Endodermal cell (in vitro differentiated cells): ENCODE results near the gene GPR107. TPM values are rescaled to one million over a fixed set of nuclear protein-coding genes. Genes with fewer than 3 reads are reported as not detected.

Experiments
- DNase-seq: peaks from one replicate; pipeline ENCODE4 v3.0.0-alpha.2; 2017
- H3K27ac ChIP-seq: 2 replicates; pipeline ENCODE4 v1.5.1; 2013; ENCODE audit warnings: mild to moderate bottlenecking, low read depth, low read length, moderate library complexity
- H3K27me3 ChIP-seq: 2 replicates; pipeline ENCODE4 v1.6.1; 2013; ENCODE audit warnings: mild to moderate bottlenecking, low read length, moderate library complexity; ENCODE audit not compliant: insufficient read depth, control insufficient read depth, poor library complexity, severe bottlenecking
- H3K36me3 ChIP-seq: 2 replicates; pipeline ENCODE4 v1.7.0; 2013; ENCODE audit warnings: mild to moderate bottlenecking, low read length, moderate library complexity; ENCODE audit not compliant: control insufficient read depth, insufficient read depth
- H3K4me1 ChIP-seq: one replicate; pipeline ENCODE4 v1.7.0; 2013; ENCODE audit warnings: low read length; ENCODE audit not compliant: control insufficient read depth, insufficient read depth
- H3K4me3 ChIP-seq: 2 replicates; pipeline ENCODE4 v1.5.1; 2013; ENCODE audit warnings: mild to moderate bottlenecking, low read length, moderate library complexity
- H3K9ac ChIP-seq: 2 replicates; pipeline ENCODE4 v1.6.1; 2013; ENCODE audit warnings: mild to moderate bottlenecking, low read length, moderate library complexity; ENCODE audit not compliant: poor library complexity, severe bottlenecking; ENCODE audit errors: extremely low read depth
- H3K9me3 ChIP-seq: 2 replicates; pipeline ENCODE4 v1.6.1; 2013; ENCODE audit warnings: mild to moderate bottlenecking, low read length, moderate library complexity; ENCODE audit not compliant: control insufficient read depth
- H3K27ac Mint-ChIP-seq: 2 replicates; pipeline ENCODE4 v1.8.0; 2020; ENCODE audit warnings: mixed read lengths
- H3K27me3 Mint-ChIP-seq: 2 replicates; pipeline ENCODE4 v1.8.0; 2021; ENCODE audit warnings: mild to moderate bottlenecking, mixed read lengths; ENCODE audit not compliant: insufficient read depth
- H3K36me3 Mint-ChIP-seq: 2 replicates; pipeline ENCODE4 v1.8.0; 2020; ENCODE audit warnings: low read depth, mixed read lengths
- H3K4me1 Mint-ChIP-seq: 2 replicates; pipeline ENCODE4 v1.8.0; 2020; ENCODE audit warnings: mixed read lengths
- H3K4me3 Mint-ChIP-seq: 2 replicates; pipeline ENCODE4 v1.8.0; 2020; ENCODE audit warnings: mild to moderate bottlenecking, moderate library complexity, mixed read lengths
- H3K9me3 Mint-ChIP-seq: 2 replicates; pipeline ENCODE4 v1.8.0; 2020; ENCODE audit warnings: mild to moderate bottlenecking, mixed read lengths
- CTCF ChIP-seq: fragments of 200-600 bp; sonication (generic); conservative IDR thresholded peaks from 2 replicates; pipeline ENCODE4 v1.5.0; 2021; ENCODE audit warnings: antibody characterized with exemption, mild to moderate bottlenecking
- WGBS, 2 experiments: methylation state at CpG; one replicate each; pipeline versions ENCODE4 v1.1.5 to v1.1.7; 2013; ENCODE audit warnings: missing lambda C conversion rate in 2 of 2, mixed read lengths in 1 of 2; ENCODE audit not compliant: insufficient coverage in 1 of 2, insufficient read length in 1 of 2; 5-methylcytosine and 5-hydroxymethylcytosine counted together
- total RNA-seq, 2 donors: library from RNA; stranded (reverse); fragmentation: NEBNext Ultra II Directional in 1 of 2; extraction: Animal tissue kit (Norgen Biotek cat#: 25700) in 1 of 2; gene quantifications; 2 replicates in 1 of 2; 3 replicates in 1 of 2; pipeline ENCODE4 v1.2.1, GENCODE V29; 2021

GPR107 gene
- total RNA-seq, 2 donors from 2014 or later = 50.7 to 62.0 TPM

- peaks cover 54% of the 10 kb centered on the region for H3K36me3 Mint-ChIP-seq
- WGBS, 2 experiments = 94 to 98% methylated on average over 6 of the region's 6 CpGs
- H3K27ac ChIP-seq = peak overlapping the region; percentile 79
These were observed 74.5 kb downstream of the GPR107 start for GRCh38 chr9:130128251-130128650.

GRCh38 chr9:130128733-130129431, 75.2 kb downstream of the GPR107 start:
- Histone ChIP-seq H3K36me3 (peaks cover 42% of the 10 kb centered on the region), H3K9me3 (no peaks in the 10 kb centered on the region), H3K9ac (no peak overlapping the region), H3K27me3 (no peaks in the 10 kb centered on the region), H3K4me3 (no peak overlapping the region), H3K4me1 (no peaks in the 10 kb centered on the region), H3K27ac (peak overlapping the region; percentile 79)
- TF ChIP-seq CTCF = no peak
- no peak for DNase-seq
- H3K4me3 Mint-ChIP-seq = no peak overlapping the region
- no peaks in the 10 kb centered on the region for H3K9me3 Mint-ChIP-seq
- H3K36me3 Mint-ChIP-seq = peaks cover 52% of the 10 kb centered on the region
- no peak overlapping the region for H3K27ac Mint-ChIP-seq
- H3K4me1 Mint-ChIP-seq = peaks cover 9% of the 10 kb centered on the region
- WGBS, 2 experiments = 91 to 94% methylated on average over 14 of the region's 14 CpGs
- H3K27me3 Mint-ChIP-seq = no peaks in the 10 kb centered on the region

More at GRCh38 chr9:130128251-130128650, 74.5 kb downstream of the GPR107 start:
- TF ChIP-seq CTCF = no peak
- no peaks in the 10 kb centered on the region for H3K9me3 ChIP-seq
- Mint-ChIP-seq H3K9me3 (no peaks in the 10 kb centered on the region), H3K4me3 (no peak overlapping the region), H3K27me3 (no peaks in the 10 kb centered on the region), H3K27ac (no peak overlapping the region), H3K4me1 (peaks cover 9% of the 10 kb centered on the region)
- peaks cover 42% of the 10 kb centered on the region for H3K36me3 ChIP-seq
- H3K9ac ChIP-seq = no peak overlapping the region
- no peaks in the 10 kb centered on the region for H3K4me1 ChIP-seq
- H3K4me3 ChIP-seq = no peak overlapping the region
- no peaks in the 10 kb centered on the region for H3K27me3 ChIP-seq
- DNase-seq = no peak

- Histone ChIP-seq H3K27ac (peak overlapping the region; percentile 79), H3K4me3 (no peak overlapping the region), H3K27me3 (no peaks in the 10 kb centered on the region), H3K9me3 (no peaks in the 10 kb centered on the region), H3K4me1 (no peaks in the 10 kb centered on the region), H3K36me3 (peaks cover 38% of the 10 kb centered on the region), H3K9ac (no peak overlapping the region)
- no peak for DNase-seq
- H3K27me3 Mint-ChIP-seq = no peaks in the 10 kb centered on the region
- peaks cover 48% of the 10 kb centered on the region for H3K36me3 Mint-ChIP-seq
- 91 to 93% methylated on average over 14 to 22 of the region's 22 CpGs for WGBS, 2 experiments
- H3K27ac Mint-ChIP-seq = no peak overlapping the region
- peaks cover 9% of the 10 kb centered on the region for H3K4me1 Mint-ChIP-seq
- H3K4me3 Mint-ChIP-seq = no peak overlapping the region
- TF ChIP-seq CTCF = no peak
- H3K9me3 Mint-ChIP-seq = no peaks in the 10 kb centered on the region
These were observed 75.8 kb downstream of the GPR107 start for GRCh38 chr9:130129432-130130061.
